GM19351 (cell line): ENCODE data around the gene TBC1D3.
"Not testable (repeated sequence)": the region's sequence is repeated elsewhere in the genome, so short reads cannot be mapped to it uniquely, and the experiment has no call there.

ENCODE experiments used
- ATAC-seq: cut with Tn5 transposase; IDR thresholded peaks from one replicate; pipeline ENCODE4 v1.9.1; 2021; ENCODE audit warnings: mild to moderate bottlenecking, moderate library complexity; ENCODE audit not compliant: unreplicated experiment

Gene TBC1D3

GRCh38 chr17:38192455-38192854 lies at the start of gene TBC1D3:
Gene TBC1D3, minus strand, starts transcription at chr17:38192555. Its CDS starts 1,526 bp downstream, at chr17:38191029.
- not testable (repeated sequence) for ATAC-seq

GRCh38 chr17:38232790-38233189 lies 40.4 kb upstream of the TBC1D3 start:
- not testable (repeated sequence) for ATAC-seq

GRCh38 chr17:38225844-38226495 lies 33.6 kb upstream of the TBC1D3 start:
- not testable (repeated sequence) for ATAC-seq

- not testable (repeated sequence) for ATAC-seq
Observed at GRCh38 chr17:38220867-38221266, 28.5 kb upstream of the TBC1D3 start.

GRCh38 chr17:38200271-38200670 lies 7.9 kb upstream of the TBC1D3 start:
- not testable (repeated sequence) for ATAC-seq

GRCh38 chr17:38134860-38135259 lies 57.5 kb downstream of the TBC1D3 start:
- not testable (repeated sequence) for ATAC-seq
